SK-N-SH treated with all-trans-retinoic acid at 6 μM for 48 hours (cell line): ENCODE data around the gene ITPRIPL1.

ENCODE experiments used
- BACH2 ChIP-seq: fragments of 250-450 bp; sonication (Bioruptor Pico); IDR thresholded peaks from 2 replicates; pipeline ENCODE4 v1.9.0; 2021; ENCODE audit warnings: mild to moderate bottlenecking, borderline replicate concordance
- ESRRG ChIP-seq: fragments of 250-450 bp; sonication (Bioruptor Pico); IDR thresholded peaks from 2 replicates; pipeline ENCODE4 v1.6.1; 2021; ENCODE audit warnings: mild to moderate bottlenecking
- OSR1 ChIP-seq: fragments of 250-450 bp; sonication (Bioruptor Pico); IDR thresholded peaks from 2 replicates; pipeline ENCODE4 v1.8.0; 2022; ENCODE audit warnings: moderate library complexity, mild to moderate bottlenecking, inconsistent platforms
- ZC3H10 ChIP-seq: fragments of 250-450 bp; sonication (Bioruptor Pico); IDR thresholded peaks from 2 replicates; pipeline ENCODE4 v1.5.1; 2021; ENCODE audit warnings: mild to moderate bottlenecking, moderate library complexity
- ZNF565 ChIP-seq: fragments of 450-650 bp; formaldehyde crosslinking; conservative IDR thresholded peaks from 2 replicates; pipeline ENCODE4 v1.5.0; 2020; ENCODE audit warnings: low read depth, mild to moderate bottlenecking, moderate library complexity
- ZNF70 ChIP-seq: fragments of 450-650 bp; formaldehyde crosslinking; IDR thresholded peaks from 2 replicates; pipeline ENCODE4 v1.5.0; 2020; ENCODE audit warnings: mild to moderate bottlenecking, moderate library complexity
- TF ChIP-seq, protein P1 (sequence below): fragments of 250-450 bp; sonication (Bioruptor Pico); IDR thresholded peaks from 2 replicates; pipeline ENCODE4 v1.8.0; 2021; ENCODE audit warnings: low read depth, mild to moderate bottlenecking, moderate library complexity, borderline replicate concordance

- TF ChIP-seq ZC3H10 (no peak), ESRRG (CRISPR knock-in tag) (no peak), ZNF565 (CRISPR knock-in tag) (no peak), OSR1 (CRISPR knock-in tag) (no peak), ZNF70 (no peak), BACH2 (CRISPR knock-in tag) (no peak)
- TF ChIP-seq, protein P1, sequence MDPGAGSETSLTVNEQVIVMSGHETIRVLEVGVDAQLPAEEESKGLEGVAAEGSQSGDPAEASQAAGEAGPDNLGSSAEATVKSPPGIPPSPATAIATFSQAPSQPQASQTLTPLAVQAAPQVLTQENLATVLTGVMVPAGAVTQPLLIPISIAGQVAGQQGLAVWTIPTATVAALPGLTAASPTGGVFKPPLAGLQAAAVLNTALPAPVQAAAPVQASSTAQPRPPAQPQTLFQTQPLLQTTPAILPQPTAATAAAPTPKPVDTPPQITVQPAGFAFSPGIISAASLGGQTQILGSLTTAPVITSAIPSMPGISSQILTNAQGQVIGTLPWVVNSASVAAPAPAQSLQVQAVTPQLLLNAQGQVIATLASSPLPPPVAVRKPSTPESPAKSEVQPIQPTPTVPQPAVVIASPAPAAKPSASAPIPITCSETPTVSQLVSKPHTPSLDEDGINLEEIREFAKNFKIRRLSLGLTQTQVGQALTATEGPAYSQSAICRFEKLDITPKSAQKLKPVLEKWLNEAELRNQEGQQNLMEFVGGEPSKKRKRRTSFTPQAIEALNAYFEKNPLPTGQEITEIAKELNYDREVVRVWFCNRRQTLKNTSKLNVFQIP (CRISPR knock-in tag) = no peak
These were observed 436 bp upstream of the ITPRIPL1 start for GRCh38 chr2:96324721-96325040.
